Measurements from ENCODE around the gene PCSK7.

Gene PCSK7

GRCh38 chr11:117197006-117197405 lies 34.9 kb downstream of the PCSK7 start:
- no peak for DNase-seq
- no peaks in the 10 kb centered on the region for H3K4me1 ChIP-seq
- H3K4me3 ChIP-seq (ENCODE audit: low read depth, low read length) = no peak overlapping the region
- no peaks in the 10 kb centered on the region; the same call in 1 of the 2 replicates for H3K36me3 ChIP-seq
- TF ChIP-seq CTCF (IDR thresholded peaks at IDR 0.05; ENCODE audit: low read depth, low read length) = no peak
- H3K27me3 ChIP-seq = no peaks in the 10 kb centered on the region
- no peaks in the 10 kb centered on the region for H3K9me3 ChIP-seq

GRCh38 chr11:117195761-117196160 lies 36.1 kb downstream of the PCSK7 start:
- no peak for TF ChIP-seq CTCF (IDR thresholded peaks at IDR 0.05; ENCODE audit: low read depth, low read length)
- Histone ChIP-seq H3K27me3 (no peaks in the 10 kb centered on the region), H3K4me3 (ENCODE audit: low read depth, low read length) (no peak overlapping the region), H3K36me3 (peaks cover under 1% of the 10 kb centered on the region), H3K4me1 (no peaks in the 10 kb centered on the region), H3K9me3 (no peaks in the 10 kb centered on the region)
- no peak for DNase-seq

- H3K4me3 ChIP-seq (ENCODE audit: low read depth, low read length) = no peak overlapping the region
- H3K36me3 ChIP-seq = peaks cover 4% of the 10 kb centered on the region
- no peaks in the 10 kb centered on the region for H3K4me1 ChIP-seq
- TF ChIP-seq CTCF (IDR thresholded peaks at IDR 0.05; ENCODE audit: low read depth, low read length) = no peak
- H3K9me3 ChIP-seq = no peaks in the 10 kb centered on the region
- DNase-seq = no peak
- no peaks in the 10 kb centered on the region for H3K27me3 ChIP-seq
Measured at GRCh38 chr11:117195258-117195657, 36.6 kb downstream of the PCSK7 start.

GRCh38 chr11:117194267-117194666 lies 37.6 kb downstream of the PCSK7 start:
- Histone ChIP-seq H3K36me3 (peaks cover 7% of the 10 kb centered on the region), H3K27me3 (no peaks in the 10 kb centered on the region), H3K9me3 (no peaks in the 10 kb centered on the region), H3K4me3 (ENCODE audit: low read depth, low read length) (no peak overlapping the region), H3K4me1 (no peaks in the 10 kb centered on the region)
- DNase-seq = no peak
- no peak for TF ChIP-seq CTCF (IDR thresholded peaks at IDR 0.05; ENCODE audit: low read depth, low read length)

GRCh38 chr11:117193130-117194020 lies 38.5 kb downstream of the PCSK7 start:
- Histone ChIP-seq H3K27me3 (no peaks in the 10 kb centered on the region), H3K9me3 (no peaks in the 10 kb centered on the region), H3K4me1 (no peaks in the 10 kb centered on the region), H3K4me3 (ENCODE audit: low read depth, low read length) (no peak overlapping the region), H3K36me3 (peaks cover 14% of the 10 kb centered on the region)
- TF ChIP-seq CTCF (IDR thresholded peaks at IDR 0.05; ENCODE audit: low read depth, low read length) = no peak
- no peak for DNase-seq

GRCh38 chr11:117192401-117192875 lies 39.4 kb downstream of the PCSK7 start:
- Histone ChIP-seq H3K27me3 (no peaks in the 10 kb centered on the region), H3K4me3 (ENCODE audit: low read depth, low read length) (no peak overlapping the region), H3K9me3 (no peaks in the 10 kb centered on the region), H3K36me3 (peaks cover 14% of the 10 kb centered on the region), H3K4me1 (no peaks in the 10 kb centered on the region)
- no peak for DNase-seq
- TF ChIP-seq CTCF (IDR thresholded peaks at IDR 0.05; ENCODE audit: low read depth, low read length) = no peak
